Loucy (cell line): ENCODE measurements around the gene LEP.

Experiments
- H2AFZ ChIP-seq: fragments of 200-600 bp; sonication (generic); 2 replicates; pipeline ENCODE4 v1.6.0; 2016; ENCODE audit warnings: antibody characterized with exemption, mild to moderate bottlenecking, low read length, moderate library complexity
- H3F3A ChIP-seq: fragments of 200-600 bp; 2 replicates; pipeline ENCODE4 v1.6.0; 2016; ENCODE audit warnings: antibody characterized with exemption, low read depth, mild to moderate bottlenecking
- H3K27me3 ChIP-seq: fragments of 200-600 bp; sonication (generic); 2 replicates; pipeline ENCODE4 v1.6.1; 2014; ENCODE audit warnings: low read length, mild to moderate bottlenecking; ENCODE audit not compliant: insufficient read depth, poor library complexity, severe bottlenecking
- H3K36me3 ChIP-seq: fragments of 200-600 bp; sonication (generic); 2 replicates; pipeline ENCODE4 v1.6.1; 2016; ENCODE audit warnings: low read length; ENCODE audit not compliant: insufficient read depth
- H3K4me1 ChIP-seq: fragments of 200-600 bp; sonication (generic); 2 replicates; pipeline ENCODE4 v1.5.1; 2014; ENCODE audit warnings: low read length, mild to moderate bottlenecking; ENCODE audit not compliant: insufficient read depth, poor library complexity, severe bottlenecking
- H3K4me2 ChIP-seq: fragments of 200-600 bp; sonication (generic); 2 replicates; pipeline ENCODE4 v1.6.0; 2014; ENCODE audit warnings: antibody characterized with exemption, low read length, low read depth, mild to moderate bottlenecking; ENCODE audit not compliant: poor library complexity, severe bottlenecking
- H3K4me3 ChIP-seq: fragments of 200-600 bp; sonication (generic); 2 replicates; pipeline ENCODE4 v1.5.1; 2014; ENCODE audit warnings: low read length, mild to moderate bottlenecking, mixed read lengths; ENCODE audit not compliant: poor library complexity, severe bottlenecking
- H3K79me2 ChIP-seq: fragments of 200-600 bp; sonication (generic); 2 replicates; pipeline ENCODE4 v1.6.1; 2014; ENCODE audit warnings: low read length; ENCODE audit not compliant: insufficient read depth
- H3K9ac ChIP-seq: fragments of 200-600 bp; sonication (generic); 2 replicates; pipeline ENCODE4 v1.6.0; 2014; ENCODE audit warnings: mild to moderate bottlenecking, low read depth, low read length, moderate library complexity; ENCODE audit not compliant: poor library complexity, severe bottlenecking
- H3K9me2 ChIP-seq: fragments of 200-600 bp; sonication (generic); replicated peaks from 2 replicates; pipeline ENCODE4 v1.6.1; 2016; ENCODE audit warnings: low read depth, low read length, mixed read lengths
- H3K9me3 ChIP-seq: fragments of 200-600 bp; sonication (generic); 2 replicates; pipeline ENCODE4 v1.6.1; 2014; ENCODE audit warnings: mild to moderate bottlenecking, antibody characterized with exemption, low read length, low read depth; ENCODE audit not compliant: insufficient read depth
- H4K20me1 ChIP-seq: fragments of 200-600 bp; sonication (generic); 2 replicates; pipeline ENCODE4 v1.6.0; 2014; ENCODE audit warnings: antibody characterized with exemption, low read length, mild to moderate bottlenecking; ENCODE audit not compliant: insufficient read depth, poor library complexity, severe bottlenecking
- CTCF ChIP-seq: fragments of 200-600 bp; sonication (generic); conservative IDR thresholded peaks from 2 replicates; pipeline ENCODE4 v1.5.1; 2014; ENCODE audit warnings: mild to moderate bottlenecking, antibody characterized with exemption, low read length
- EZH2phosphoT487 ChIP-seq: fragments of 200-600 bp; IDR thresholded peaks from 2 replicates; pipeline ENCODE4 v1.6.1; 2018; ENCODE audit warnings: antibody characterized with exemption, mild to moderate bottlenecking, moderate library complexity, borderline replicate concordance

The LEP gene

GRCh38 chr7:128233471-128233870 lies 7.6 kb upstream of the LEP start:
- H3K9me2 ChIP-seq: no peaks in the 10 kb centered on the region
- H3K4me2 ChIP-seq: no peak overlapping the region
- no peaks in the 10 kb centered on the region for H4K20me1 ChIP-seq
- peaks cover 18% of the 10 kb centered on the region for H3K4me1 ChIP-seq
- no peaks in the 10 kb centered on the region for H3F3A ChIP-seq
- TF ChIP-seq EZH2phosphoT487 (no peak), CTCF (no peak)
- H3K79me2 ChIP-seq: no peaks in the 10 kb centered on the region
- no peak overlapping the region for H3K9ac ChIP-seq
- H2AFZ ChIP-seq: no peak overlapping the region
- no peaks in the 10 kb centered on the region for H3K36me3 ChIP-seq
- H3K4me3 ChIP-seq: no peak overlapping the region
- H3K9me3 ChIP-seq: no peaks in the 10 kb centered on the region
- no peaks in the 10 kb centered on the region for H3K27me3 ChIP-seq

GRCh38 chr7:128234476-128235026 lies 6.5 kb upstream of the LEP start:
- TF ChIP-seq EZH2phosphoT487 (no peak), CTCF (no peak)
- Histone ChIP-seq H3F3A (no peaks in the 10 kb centered on the region), H3K4me2 (no peak overlapping the region), H3K9ac (no peak overlapping the region), H3K9me2 (no peaks in the 10 kb centered on the region), H3K4me1 (peaks cover 18% of the 10 kb centered on the region), H3K27me3 (no peaks in the 10 kb centered on the region), H3K79me2 (no peaks in the 10 kb centered on the region), H2AFZ (no peak overlapping the region), H4K20me1 (no peaks in the 10 kb centered on the region), H3K9me3 (no peaks in the 10 kb centered on the region), H3K36me3 (no peaks in the 10 kb centered on the region), H3K4me3 (no peak overlapping the region)

GRCh38 chr7:128235471-128235870 lies 5.6 kb upstream of the LEP start:
- Histone ChIP-seq H3K79me2 (no peaks in the 10 kb centered on the region), H3K4me1 (peaks cover 18% of the 10 kb centered on the region)

More at GRCh38 chr7:128235471-128235870, 5.6 kb upstream of the LEP start:
- Histone ChIP-seq H3K36me3 (no peaks in the 10 kb centered on the region), H2AFZ (no peak overlapping the region), H3K27me3 (no peaks in the 10 kb centered on the region), H3K4me2 (no peak overlapping the region), H3F3A (no peaks in the 10 kb centered on the region), H4K20me1 (no peaks in the 10 kb centered on the region), H3K9me3 (no peaks in the 10 kb centered on the region), H3K9ac (no peak overlapping the region), H3K4me3 (no peak overlapping the region), H3K9me2 (no peaks in the 10 kb centered on the region)
- TF ChIP-seq CTCF (no peak), EZH2phosphoT487 (no peak)
